CD4-positive, alpha-beta T cell (primary cell): ENCODE data around the gene SMIM14. TPM values are rescaled to one million over a fixed set of nuclear protein-coding genes. Genes with fewer than 3 reads are reported as not detected.
A peak's percentile ranks its signal among the peaks of the same experiment; 100 is the strongest.

Source experiments
- ATAC-seq: fragments of 200-7000 bp; cut with Tn5 transposase; one replicate; pipeline ENCODE4 v1.10.0; 2022; ENCODE audit warnings: mild to moderate bottlenecking; ENCODE audit not compliant: poor library complexity
- CTCF ChIA-PET: fragments of 350-600 bp; sonication (Branson Sonifier 250); formaldehyde crosslinking; loops from one replicate; lab custom pipeline; 2021; ENCODE audit warnings: antibody characterized with exemption, inconsistent platforms; lab: Charles Lee
- POLR2A ChIA-PET: fragments of 350-600 bp; sonication (Branson Sonifier 250); formaldehyde crosslinking; loops from one replicate; lab custom pipeline; 2021; ENCODE audit warnings: antibody characterized with exemption, inconsistent platforms; lab: Charles Lee
- DNase-seq, 14 experiments: peaks; one replicate each; pipeline ENCODE4 v3.0.0-alpha.2; 2013 to 2020; ENCODE audit warnings: mixed read lengths in 2 of 14
- H3K27ac ChIP-seq, 2 donors: one replicate each; pipeline versions ENCODE4 v1.5.1 to v1.7.0; 2013; ENCODE audit warnings: low read length in 2 of 2, low read depth in 1 of 2, mild to moderate bottlenecking in 1 of 2
- H3K27me3 ChIP-seq, 2 experiments: 1 replicate in 1 of 2; 2 replicates in 1 of 2; pipeline versions ENCODE4 v1.6.1 to v1.7.0; 2013; ENCODE audit warnings: low read length in 2 of 2, control low read depth in 1 of 2, mild to moderate bottlenecking in 1 of 2, moderate library complexity in 1 of 2; ENCODE audit not compliant: insufficient read depth in 2 of 2, control insufficient read depth in 1 of 2
- H3K36me3 ChIP-seq: one replicate; pipeline ENCODE4 v1.6.1; 2013; ENCODE audit warnings: low read length, control low read depth; ENCODE audit not compliant: insufficient read depth
- H3K4me1 ChIP-seq: one replicate; pipeline ENCODE4 v1.6.1; 2013; ENCODE audit warnings: low read length, control low read depth; ENCODE audit not compliant: insufficient read depth
- H3K4me3 ChIP-seq: one replicate; pipeline ENCODE4 v1.5.1; 2013; ENCODE audit warnings: mild to moderate bottlenecking, low read length, moderate library complexity
- H3K9me3 ChIP-seq, 2 experiments: 1 replicate in 1 of 2; 2 replicates in 1 of 2; pipeline versions ENCODE4 v1.6.1 to v1.7.0; 2013; ENCODE audit warnings: low read length in 2 of 2, mild to moderate bottlenecking in 2 of 2, control low read depth in 1 of 2, moderate library complexity in 1 of 2; ENCODE audit not compliant: control insufficient read depth in 1 of 2, insufficient read depth in 1 of 2
- H3K27ac Mint-ChIP-seq: one replicate; pipeline ENCODE4 v1.8.0; 2020; ENCODE audit warnings: mixed read lengths
- H3K27me3 Mint-ChIP-seq: one replicate; pipeline ENCODE4 v1.8.0; 2021; ENCODE audit warnings: mixed read lengths
- H3K36me3 Mint-ChIP-seq: one replicate; pipeline ENCODE4 v1.8.0; 2021; ENCODE audit warnings: low read depth, mixed read lengths
- H3K4me1 Mint-ChIP-seq: one replicate; pipeline ENCODE4 v1.8.0; 2021; ENCODE audit warnings: low read depth, mixed read lengths
- H3K4me3 Mint-ChIP-seq: one replicate; pipeline ENCODE4 v1.8.0; 2020; ENCODE audit warnings: mild to moderate bottlenecking, mixed read lengths
- H3K9me3 Mint-ChIP-seq: one replicate; pipeline ENCODE4 v1.8.0; 2020; ENCODE audit warnings: mixed read lengths
- CTCF ChIP-seq: fragments of 200-600 bp; IDR thresholded peaks from one replicate; pipeline ENCODE4 v1.8.0; 2022; ENCODE audit warnings: antibody characterized with exemption, mild to moderate bottlenecking
- intact Hi-C, 2 experiments: fragments of 100-400 bp; cut with DNase I in 1 of 2; cut with micrococcal nuclease in 1 of 2; formaldehyde crosslinking; loops; one replicate each; pipeline versions ENCODE4 v1.15.1 to v1.9.0; 2023 to 2025; cut with DNase I, micrococcal nuclease
- total RNA-seq, 174 experiments: library from RNA in 2 of 174; stranded (reverse) in 2 of 174; gene quantifications; one replicate each; pipeline ENCODE4 v1.2.3 and lab custom pipeline; 2021 to 2026

Gene SMIM14
- total RNA-seq, 2 experiments from 2014 or later, result 2.0 to 3.1 TPM

- Histone ChIP-seq H3K9me3 (no peaks in the 10 kb centered on the region), H3K27ac (peak overlapping the region in 1 of 2 donors; percentile 90), H3K36me3 (no peaks in the 10 kb centered on the region), H3K4me3 (peak overlapping the region; percentile 96), H3K27me3 (no peaks in the 10 kb centered on the region), H3K4me1 (peaks cover 25% of the 10 kb centered on the region)
- peaks cover 10% of the 10 kb centered on the region for H3K36me3 Mint-ChIP-seq
- H3K9me3 Mint-ChIP-seq, result no peaks in the 10 kb centered on the region
- no peak for TF ChIP-seq CTCF
- H3K4me3 Mint-ChIP-seq, result peak overlapping the region; percentile 88
- peaks cover 50% of the 10 kb centered on the region for H3K4me1 Mint-ChIP-seq
- H3K27me3 Mint-ChIP-seq, result no peaks in the 10 kb centered on the region
- intact Hi-C loops, result loop anchor here (5.0 to 10.0 kb wide), 2 partner anchors 179 to 452 kb away; partner anchors contain the start of genes LIAS (in 1 of the 2), RPL9 (in 1 of the 2) and WDR19 (in 1 of the 2)
- ChIA-PET POLR2A (interaction anchor here (1.1 kb wide), 1 partner anchor 107 kb away, joined by 3 read pairs; no protein-coding TSS in a partner anchor), CTCF (no interaction called here)
- ATAC-seq (no peak), DNase-seq (peak in 3 of 14 experiments; percentile 51 to 60 (median 53))
- H3K27ac Mint-ChIP-seq, result peak overlapping the region; percentile 85
Observed at GRCh38 chr4:39636531-39637184, 2.0 kb downstream of the SMIM14 start.

- CTCF ChIA-PET, result interaction anchor here (0.6 kb wide), 1 partner anchor 167 kb away, joined by 3 read pairs; no protein-coding TSS in a partner anchor
- peak overlapping the region in 1 of 2 donors; percentile 14 for H3K27ac ChIP-seq
- Mint-ChIP-seq H3K36me3 (peaks cover 10% of the 10 kb centered on the region), H3K9me3 (no peaks in the 10 kb centered on the region), H3K4me3 (peak overlapping the region; percentile 52), H3K27ac (peak overlapping the region; percentile 85), H3K4me1 (peaks cover 48% of the 10 kb centered on the region), H3K27me3 (no peaks in the 10 kb centered on the region)
- no peaks in the 10 kb centered on the region for H3K9me3 ChIP-seq
- peaks cover 24% of the 10 kb centered on the region for H3K4me1 ChIP-seq
- POLR2A ChIA-PET, result no interaction called here
- no peaks in the 10 kb centered on the region for H3K36me3 ChIP-seq
- H3K27me3 ChIP-seq, result no peaks in the 10 kb centered on the region
- DNase-seq (no peak), ATAC-seq (no peak)
- no peak overlapping the region for H3K4me3 ChIP-seq
- no peak for TF ChIP-seq CTCF
- intact Hi-C loops, result loop anchor here (5.0 to 10.0 kb wide), 2 partner anchors 178 to 450 kb away; partner anchors contain the start of genes LIAS (in 1 of the 2), RPL9 (in 1 of the 2) and WDR19 (in 1 of the 2)
Observed at GRCh38 chr4:39635023-39635422, 3.6 kb downstream of the SMIM14 start.

- H3K36me3 ChIP-seq, result no peaks in the 10 kb centered on the region
- H3K27ac ChIP-seq, result no peak overlapping the region
- intact Hi-C loops, result loop anchor here in 1 of 2 experiments (10.0 kb wide), 1 partner anchor 447 kb away; the partner anchor contains the start of gene WDR19
- peaks cover 30% of the 10 kb centered on the region for H3K4me1 Mint-ChIP-seq
- H3K9me3 Mint-ChIP-seq, result no peaks in the 10 kb centered on the region
- ATAC-seq (no peak), DNase-seq (no peak)
- CTCF ChIA-PET, result no interaction called here
- peaks cover 6% of the 10 kb centered on the region for H3K4me1 ChIP-seq
- no peak overlapping the region for H3K27ac Mint-ChIP-seq
- H3K36me3 Mint-ChIP-seq, result no peaks in the 10 kb centered on the region
- H3K9me3 ChIP-seq, result no peaks in the 10 kb centered on the region
- TF ChIP-seq CTCF, result no peak
- H3K27me3 Mint-ChIP-seq, result no peaks in the 10 kb centered on the region
- H3K27me3 ChIP-seq, result no peaks in the 10 kb centered on the region
- no peak overlapping the region for H3K4me3 ChIP-seq
- POLR2A ChIA-PET, result no interaction called here
- no peak overlapping the region for H3K4me3 Mint-ChIP-seq
Observed at GRCh38 chr4:39631700-39632079, 7.0 kb downstream of the SMIM14 start.
